Trophoblast cell (in vitro differentiated cells and primary cell): ENCODE data around the gene IFNL2.
"Not testable (repeated sequence)": the region's sequence is repeated elsewhere in the genome, so short reads cannot be mapped to it uniquely, and the experiment has no call there.

Source experiments
- DNase-seq, 2 donors: peaks; one replicate each; pipeline ENCODE4 v3.0.0-alpha.2; 2016
- H2AFZ ChIP-seq: 2 replicates; pipeline ENCODE4 v1.6.1; 2013; ENCODE audit warnings: low read length, moderate library complexity, mild to moderate bottlenecking; ENCODE audit not compliant: insufficient read depth, poor library complexity
- H2AK5ac ChIP-seq: 2 replicates; pipeline ENCODE4 v1.6.1; 2013; ENCODE audit warnings: mild to moderate bottlenecking, low read length
- H2BK120ac ChIP-seq: 2 replicates; pipeline ENCODE4 v1.6.1; 2013; ENCODE audit warnings: low read length, mild to moderate bottlenecking, moderate library complexity; ENCODE audit not compliant: insufficient read depth, poor library complexity
- H2BK12ac ChIP-seq: 2 replicates; pipeline ENCODE4 v1.6.1; 2013; ENCODE audit warnings: mild to moderate bottlenecking, low read length, moderate library complexity
- H2BK5ac ChIP-seq: 2 replicates; pipeline ENCODE4 v1.6.1; 2013; ENCODE audit warnings: low read length, low read depth, moderate library complexity, mild to moderate bottlenecking; ENCODE audit not compliant: poor library complexity
- H3K14ac ChIP-seq: 2 replicates; pipeline ENCODE4 v1.6.1; 2013; ENCODE audit warnings: mild to moderate bottlenecking, low read length
- H3K18ac ChIP-seq: 2 replicates; pipeline ENCODE4 v1.6.1; 2013; ENCODE audit warnings: mild to moderate bottlenecking, low read length
- H3K23ac ChIP-seq: 2 replicates; pipeline ENCODE4 v1.6.1; 2013; ENCODE audit warnings: low read length
- H3K27ac ChIP-seq: 2 replicates; pipeline ENCODE4 v1.5.1; 2013; ENCODE audit warnings: low read depth, mild to moderate bottlenecking, inconsistent platforms, low read length, moderate library complexity
- H3K27me3 ChIP-seq: 2 replicates; pipeline ENCODE4 v1.6.1; 2013; ENCODE audit warnings: inconsistent platforms, mild to moderate bottlenecking, low read length, moderate library complexity; ENCODE audit not compliant: insufficient read depth
- H3K36me3 ChIP-seq, 2 experiments: 1 replicate in 1 of 2; 2 replicates in 1 of 2; pipeline ENCODE4 v1.6.1; 2013; ENCODE audit warnings: low read length in 2 of 2, mild to moderate bottlenecking in 2 of 2, moderate library complexity in 1 of 2; ENCODE audit not compliant: insufficient read depth in 2 of 2, control insufficient read depth in 1 of 2
- H3K4ac ChIP-seq: 2 replicates; pipeline ENCODE4 v1.6.1; 2013; ENCODE audit warnings: low read depth, mild to moderate bottlenecking, low read length, moderate library complexity
- H3K4me1 ChIP-seq, 2 experiments: 1 replicate in 1 of 2; 2 replicates in 1 of 2; pipeline ENCODE4 v1.6.1; 2013; ENCODE audit warnings: low read length in 2 of 2, mild to moderate bottlenecking in 2 of 2, moderate library complexity in 1 of 2; ENCODE audit not compliant: insufficient read depth in 2 of 2, control insufficient read depth in 1 of 2
- H3K4me2 ChIP-seq: 2 replicates; pipeline ENCODE4 v1.6.1; 2013; ENCODE audit warnings: inconsistent platforms, mild to moderate bottlenecking, low read length, moderate library complexity
- H3K4me3 ChIP-seq: 2 replicates; pipeline ENCODE4 v1.5.1; 2013; ENCODE audit warnings: mild to moderate bottlenecking, low read depth, low read length, inconsistent platforms
- H3K79me1 ChIP-seq: one replicate; pipeline ENCODE4 v1.6.1; 2013; ENCODE audit warnings: low read length
- H3K79me2 ChIP-seq: 2 replicates; pipeline ENCODE4 v1.6.1; 2013; ENCODE audit warnings: low read length, mild to moderate bottlenecking; ENCODE audit not compliant: control insufficient read depth, insufficient read depth, poor library complexity
- H3K9ac ChIP-seq: 2 replicates; pipeline ENCODE4 v1.6.1; 2013; ENCODE audit warnings: mild to moderate bottlenecking, low read length
- H3K9me3 ChIP-seq: 2 replicates; pipeline ENCODE4 v1.6.1; 2013; ENCODE audit warnings: low read depth, mild to moderate bottlenecking, control low read depth, inconsistent platforms, low read length; ENCODE audit not compliant: insufficient read depth
- H4K12ac ChIP-seq: 2 replicates; pipeline ENCODE4 v1.6.1; 2013; ENCODE audit warnings: low read depth, mild to moderate bottlenecking, low read length, moderate library complexity
- H4K8ac ChIP-seq: 2 replicates; pipeline ENCODE4 v1.6.1; 2013; ENCODE audit warnings: low read depth, mild to moderate bottlenecking, low read length, moderate library complexity
- H4K91ac ChIP-seq: one replicate; pipeline ENCODE4 v1.6.1; 2013; ENCODE audit warnings: low read depth, mild to moderate bottlenecking, low read length, moderate library complexity
- WGBS: extraction: QIAGEN DNeasy Blood & Tissue Kit; methylation state at CpG from one replicate; pipeline ENCODE4 v1.1.7; 2013; ENCODE audit warnings: missing lambda C conversion rate; ENCODE audit not compliant: insufficient read length, insufficient coverage; ENCODE audit errors: extremely low coverage; 5-methylcytosine and 5-hydroxymethylcytosine counted together

The IFNL2 gene

DNA sequence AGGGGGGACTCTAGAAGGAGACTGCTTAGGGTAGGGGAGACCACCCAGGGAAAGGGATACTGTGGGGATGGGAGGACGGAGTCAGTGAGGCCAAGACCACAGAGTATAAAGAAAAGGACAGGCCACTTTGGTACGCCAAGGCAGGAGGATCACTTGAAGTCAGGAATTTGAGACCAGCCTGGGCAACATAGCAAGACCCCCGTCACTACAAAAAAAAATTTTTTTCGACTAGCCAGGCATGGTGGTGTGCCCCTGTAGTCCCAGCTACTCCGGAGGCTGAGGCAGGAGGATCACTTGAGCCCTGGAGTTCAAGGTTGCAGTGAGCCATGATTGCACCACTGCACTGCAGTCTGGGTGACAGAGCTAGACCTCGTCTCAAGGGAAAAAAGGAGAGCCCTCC lies 30.0 kb upstream of the IFNL2 start:
- Histone ChIP-seq H3K23ac (no peak overlapping the region), H4K8ac (no peak overlapping the region), H3K27ac (no peak overlapping the region), H3K4me2 (no peak overlapping the region), H3K18ac (no peak overlapping the region), H3K9me3 (no peaks in the 10 kb centered on the region), H3K4ac (no peak overlapping the region), H4K12ac (no peak overlapping the region), H3K14ac (no peak overlapping the region), H3K79me1 (no peaks in the 10 kb centered on the region), H3K36me3 (no peaks in the 10 kb centered on the region), H2BK120ac (no peak overlapping the region), H2BK5ac (no peak overlapping the region), H2AFZ (no peak overlapping the region), H3K4me3 (no peak overlapping the region), H4K91ac (no peak overlapping the region), H3K27me3 (no peaks in the 10 kb centered on the region), H2BK12ac (no peak overlapping the region), H3K79me2 (no peaks in the 10 kb centered on the region), H3K4me1 (peaks cover 6 to 8% of the 10 kb centered on the region in 2 experiments), H3K9ac (no peak overlapping the region), H2AK5ac (no peak overlapping the region)
- no peak for DNase-seq
- WGBS: no CpG with 5 or more reads among the region's 6 CpGs

DNA sequence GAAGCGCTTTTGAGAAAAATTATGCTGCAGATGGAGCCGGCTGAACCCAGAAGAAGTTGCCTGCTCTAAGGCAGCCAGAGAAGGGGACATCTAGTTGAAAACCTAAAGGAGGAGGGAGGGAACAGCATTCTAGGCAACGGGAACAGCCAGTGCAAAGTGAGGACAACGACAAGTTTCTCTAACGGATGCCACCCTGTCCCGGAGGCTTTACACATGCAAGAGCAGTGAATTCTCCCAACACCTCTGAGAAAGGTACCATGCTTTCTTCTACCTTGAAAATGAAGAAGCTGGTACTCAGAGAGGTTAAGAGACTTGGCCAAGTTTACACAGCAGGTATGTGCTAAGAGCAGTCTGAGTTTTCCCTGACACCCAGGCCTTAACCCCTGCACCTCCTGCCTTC lies 29.3 kb upstream of the IFNL2 start:
- WGBS: no CpG with 5 or more reads among the region's 6 CpGs
- Histone ChIP-seq H4K8ac (no peak overlapping the region), H3K4me1 (peaks cover 6 to 8% of the 10 kb centered on the region in 2 experiments), H3K23ac (no peak overlapping the region), H2BK12ac (no peak overlapping the region), H3K4me3 (no peak overlapping the region), H3K36me3 (no peaks in the 10 kb centered on the region), H3K79me1 (no peaks in the 10 kb centered on the region), H3K9me3 (no peaks in the 10 kb centered on the region), H2AK5ac (no peak overlapping the region), H3K18ac (no peak overlapping the region), H4K12ac (no peak overlapping the region), H3K79me2 (no peaks in the 10 kb centered on the region), H2BK5ac (no peak overlapping the region), H2BK120ac (no peak overlapping the region), H3K27me3 (no peaks in the 10 kb centered on the region), H4K91ac (no peak overlapping the region), H3K14ac (no peak overlapping the region), H2AFZ (no peak overlapping the region), H3K4ac (no peak overlapping the region), H3K27ac (no peak overlapping the region), H3K4me2 (no peak overlapping the region), H3K9ac (no peak overlapping the region)
- no peak for DNase-seq

DNA sequence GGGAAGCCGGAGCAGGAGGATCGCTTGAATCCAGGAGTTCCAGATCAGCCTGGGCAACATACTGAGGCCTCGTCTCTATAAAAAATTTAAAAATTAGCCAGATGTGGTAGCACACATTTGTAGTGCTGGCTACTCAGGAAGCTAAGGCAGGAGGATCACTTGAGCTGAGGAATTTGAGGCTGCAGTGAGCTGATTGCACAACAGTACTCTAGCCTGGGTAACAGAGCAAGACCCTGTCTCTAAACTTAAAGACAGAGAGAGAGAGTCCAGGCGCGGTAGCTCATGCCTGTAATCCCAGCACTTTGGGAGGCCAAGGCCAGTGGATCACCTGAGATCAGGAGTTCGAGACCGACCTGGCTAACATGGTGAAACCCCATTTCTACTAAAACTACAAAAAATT lies 27.8 kb upstream of the IFNL2 start:
- no peaks in the 10 kb centered on the region for H3K27me3 ChIP-seq
- no peak overlapping the region for H3K18ac ChIP-seq
- H4K91ac ChIP-seq: no peak overlapping the region
- DNase-seq: no peak
- no peaks in the 10 kb centered on the region for H3K79me1 ChIP-seq
- H3K14ac ChIP-seq: no peak overlapping the region
- H2BK5ac ChIP-seq: no peak overlapping the region
- H3K4me3 ChIP-seq: no peak overlapping the region
- no peak overlapping the region for H3K27ac ChIP-seq
- H3K4me2 ChIP-seq: no peak overlapping the region
- no peaks in the 10 kb centered on the region for H3K79me2 ChIP-seq
- H4K8ac ChIP-seq: no peak overlapping the region
- H2BK12ac ChIP-seq: no peak overlapping the region
- peaks cover 6 to 8% of the 10 kb centered on the region in 2 experiments for H3K4me1 ChIP-seq
- H2AK5ac ChIP-seq: no peak overlapping the region
- no peak overlapping the region for H4K12ac ChIP-seq
- no peak overlapping the region for H2AFZ ChIP-seq
- no peaks in the 10 kb centered on the region for H3K9me3 ChIP-seq
- H3K23ac ChIP-seq: no peak overlapping the region
- H3K4ac ChIP-seq: no peak overlapping the region
- no CpG with 5 or more reads among the region's 7 CpGs for WGBS
- no peak overlapping the region for H2BK120ac ChIP-seq
- H3K36me3 ChIP-seq: no peaks in the 10 kb centered on the region
- H3K9ac ChIP-seq: no peak overlapping the region

DNA sequence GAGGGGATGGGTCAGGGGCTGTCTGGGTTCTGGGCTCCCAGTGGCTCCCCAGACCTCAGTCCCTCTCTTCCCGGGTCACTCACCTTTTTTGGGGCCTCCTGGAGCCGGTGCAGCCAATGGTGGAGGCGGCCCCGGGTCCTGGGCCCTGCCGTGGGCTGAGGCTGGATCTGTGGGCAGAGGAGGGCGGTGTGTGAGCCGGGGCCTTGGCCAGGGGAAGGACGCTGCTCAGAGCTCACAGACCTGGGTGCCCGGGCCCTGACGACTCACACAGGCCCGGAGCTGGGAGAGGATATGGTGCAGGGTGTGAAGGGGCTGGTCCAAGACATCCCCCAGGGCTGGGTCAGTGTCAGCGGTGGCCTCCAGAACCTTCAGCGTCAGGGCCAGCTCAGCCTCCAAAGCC lies 24.5 kb upstream of the IFNL2 start:
- not testable (repeated sequence) for H3K23ac ChIP-seq, H4K8ac ChIP-seq, H3K4ac ChIP-seq, H2AFZ ChIP-seq, H3K79me1 ChIP-seq, H3K9ac ChIP-seq, H3K36me3 ChIP-seq, H3K18ac ChIP-seq, H4K12ac ChIP-seq, H3K14ac ChIP-seq, DNase-seq, H2BK12ac ChIP-seq, H2BK120ac ChIP-seq, H3K79me2 ChIP-seq, H3K4me3 ChIP-seq, H4K91ac ChIP-seq, H3K27ac ChIP-seq, H3K4me1 ChIP-seq, H2BK5ac ChIP-seq, H3K4me2 ChIP-seq, H2AK5ac ChIP-seq
- Histone ChIP-seq H3K9me3 (peaks cover 16% of the 10 kb centered on the region), H3K27me3 (peaks cover 20% of the 10 kb centered on the region)
- WGBS: no CpG with 5 or more reads among the region's 13 CpGs
